Neural cell (in vitro differentiated cells): ENCODE data around the gene PRTG. TPM values are rescaled to one million over a fixed set of nuclear protein-coding genes. Genes with fewer than 3 reads are reported as not detected.

ENCODE experiments used
- H2AFZ ChIP-seq: fragments of 200-600, 300-800 bp; sonication (generic), shearing (Covaris generic); 2 replicates; pipeline ENCODE4 v1.6.0; 2014; ENCODE audit warnings: low read depth, mild to moderate bottlenecking, antibody characterized with exemption, low read length, moderate library complexity
- H3F3A ChIP-seq: fragments of 200-600 bp; shearing (Covaris generic); 2 replicates; pipeline ENCODE4 v1.6.1; 2016; ENCODE audit warnings: mild to moderate bottlenecking, moderate library complexity, mixed read lengths, antibody characterized with exemption, low read length; ENCODE audit not compliant: insufficient read depth, poor library complexity, severe bottlenecking
- H3K27ac ChIP-seq: fragments of 200-600, 300-800 bp; sonication (generic), shearing (Covaris generic); 2 replicates; pipeline ENCODE4 v1.5.1; 2014; ENCODE audit warnings: mild to moderate bottlenecking, low read length, moderate library complexity
- H3K27me3 ChIP-seq: fragments of 300-800, 200-600 bp; sonication (generic), shearing (Covaris generic); 2 replicates; pipeline ENCODE4 v1.6.0; 2014; ENCODE audit warnings: mild to moderate bottlenecking, low read depth, low read length, moderate library complexity; ENCODE audit not compliant: insufficient read depth
- H3K36me3 ChIP-seq: fragments of 300-800, 200-600 bp; sonication (generic), shearing (Covaris generic); 2 replicates; pipeline ENCODE4 v1.5.1; 2014; ENCODE audit warnings: mild to moderate bottlenecking, antibody characterized with exemption, low read length, moderate library complexity; ENCODE audit not compliant: insufficient read depth
- H3K4me2 ChIP-seq: fragments of 300-800, 200-600 bp; sonication (generic), shearing (Covaris generic); 2 replicates; pipeline ENCODE4 v1.6.0; 2014; ENCODE audit warnings: mild to moderate bottlenecking, low read length
- H3K4me3 ChIP-seq: fragments of 300-800, 200-600 bp; sonication (generic), shearing (Covaris generic); 2 replicates; pipeline ENCODE4 v1.5.1; 2014; ENCODE audit warnings: mild to moderate bottlenecking, low read length, moderate library complexity
- H3K79me2 ChIP-seq: fragments of 200-600 bp; shearing (Covaris generic); replicated peaks from 2 replicates; pipeline ENCODE4 v1.6.0; 2014; ENCODE audit warnings: mild to moderate bottlenecking, low read length, moderate library complexity; ENCODE audit not compliant: insufficient read depth
- H3K9ac ChIP-seq: fragments of 300-800, 200-600 bp; sonication (generic), shearing (Covaris generic); 2 replicates; pipeline ENCODE4 v1.6.1; 2016; ENCODE audit warnings: mild to moderate bottlenecking, low read length, mixed read lengths
- H3K9me2 ChIP-seq: fragments of 200-600 bp; shearing (Covaris generic); 2 replicates; pipeline ENCODE4 v1.6.1; 2016; ENCODE audit warnings: mild to moderate bottlenecking, low read length, mixed read lengths; ENCODE audit not compliant: insufficient read depth
- H3K9me3 ChIP-seq: fragments of 200-600, 300-800 bp; sonication (generic), shearing (Covaris generic); 2 replicates; pipeline ENCODE4 v1.6.1; 2016; ENCODE audit warnings: mild to moderate bottlenecking, mixed run types, low read length, moderate library complexity, mixed read lengths
- H4K20me1 ChIP-seq: fragments of 200-600 bp; shearing (Covaris generic); 2 replicates; pipeline ENCODE4 v1.6.1; 2016; ENCODE audit warnings: mild to moderate bottlenecking, mixed run types; ENCODE audit not compliant: insufficient read depth
- EP300 ChIP-seq: fragments of 450-650 bp; conservative IDR thresholded peaks from 2 replicates; pipeline ENCODE4 v1.6.1; 2014; ENCODE audit warnings: antibody characterized with exemption, mild to moderate bottlenecking, moderate library complexity; ENCODE audit not compliant: poor library complexity, severe bottlenecking
- EZH2 ChIP-seq: fragments of 200-600, 300-800 bp; shearing (Covaris generic), sonication (generic); IDR thresholded peaks from 2 replicates; pipeline ENCODE4 v1.6.1; 2014; ENCODE audit warnings: antibody characterized with exemption, low read length, borderline replicate concordance, mild to moderate bottlenecking; ENCODE audit not compliant: insufficient read depth, poor library complexity, severe bottlenecking
- MXI1 ChIP-seq: fragments of 450-650 bp; conservative IDR thresholded peaks from 2 replicates; pipeline ENCODE4 v1.6.1; 2014; ENCODE audit warnings: antibody characterized with exemption, mild to moderate bottlenecking; ENCODE audit not compliant: poor library complexity, severe bottlenecking
- POLR2AphosphoS5 ChIP-seq: IDR thresholded peaks from 2 replicates; pipeline ENCODE4 v1.6.1; 2012
- RAD21 ChIP-seq: fragments of 450-650 bp; conservative IDR thresholded peaks from 2 replicates; pipeline ENCODE4 v1.6.1; 2014; ENCODE audit warnings: antibody characterized with exemption, mild to moderate bottlenecking, moderate library complexity
- SMC3 ChIP-seq: fragments of 450-650 bp; conservative IDR thresholded peaks from 2 replicates; pipeline ENCODE4 v1.6.1; 2014; ENCODE audit warnings: antibody characterized with exemption, mild to moderate bottlenecking, moderate library complexity; ENCODE audit not compliant: poor library complexity
- TAF1 ChIP-seq: IDR thresholded peaks from 2 replicates; pipeline ENCODE4 v1.6.1; 2012; ENCODE audit warnings: low read depth
- polyA plus RNA-seq: library from polyadenylated mRNA; depleted of rRNA; stranded (reverse); fragments of >200 nt; gene quantifications from 2 replicates; pipeline ENCODE4 v1.2.3, GENCODE V29; 2014
- TF ChIP-seq, protein P1 (sequence below): fragments of 450-650 bp; IDR thresholded peaks from 2 replicates; pipeline ENCODE4 v1.5.1; 2014; ENCODE audit warnings: antibody characterized with exemption, mild to moderate bottlenecking, moderate library complexity; ENCODE audit not compliant: poor library complexity, severe bottlenecking
- TF ChIP-seq, protein P2 (sequence below): IDR thresholded peaks from 2 replicates; pipeline ENCODE4 v1.6.1; 2012; ENCODE audit warnings: borderline replicate concordance

Gene PRTG
- polyA plus RNA-seq, 1 donor from 2014 or later, result 3.8 TPM

DNA sequence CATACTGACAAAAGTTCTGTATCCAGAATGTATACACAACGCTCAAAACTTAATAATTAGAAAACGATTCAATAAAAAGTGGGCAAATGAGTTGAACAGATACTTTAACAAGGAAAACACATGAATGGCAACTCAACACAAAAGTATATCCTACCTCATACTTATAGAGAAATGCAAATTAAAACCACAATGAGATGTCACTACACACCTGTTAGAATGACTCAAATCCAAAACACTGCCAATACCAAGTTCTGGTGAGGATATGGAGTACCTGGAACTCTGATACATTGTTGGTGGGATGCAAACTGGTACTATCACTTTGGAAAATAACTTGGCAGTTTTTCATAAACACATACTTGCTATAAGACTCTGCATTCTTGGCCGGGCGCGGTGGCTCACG is 42.1 kb downstream of the PRTG start:
- no peaks in the 10 kb centered on the region for H3K9me2 ChIP-seq
- no peaks in the 10 kb centered on the region for H3K9me3 ChIP-seq
- H4K20me1 ChIP-seq, result no peaks in the 10 kb centered on the region
- H3K9ac ChIP-seq, result no peak overlapping the region
- no peaks in the 10 kb centered on the region for H3F3A ChIP-seq
- no peaks in the 10 kb centered on the region for H3K79me2 ChIP-seq
- no peak for TF ChIP-seq EP300
- no peak for TF ChIP-seq SMC3
- TF ChIP-seq, protein P1, sequence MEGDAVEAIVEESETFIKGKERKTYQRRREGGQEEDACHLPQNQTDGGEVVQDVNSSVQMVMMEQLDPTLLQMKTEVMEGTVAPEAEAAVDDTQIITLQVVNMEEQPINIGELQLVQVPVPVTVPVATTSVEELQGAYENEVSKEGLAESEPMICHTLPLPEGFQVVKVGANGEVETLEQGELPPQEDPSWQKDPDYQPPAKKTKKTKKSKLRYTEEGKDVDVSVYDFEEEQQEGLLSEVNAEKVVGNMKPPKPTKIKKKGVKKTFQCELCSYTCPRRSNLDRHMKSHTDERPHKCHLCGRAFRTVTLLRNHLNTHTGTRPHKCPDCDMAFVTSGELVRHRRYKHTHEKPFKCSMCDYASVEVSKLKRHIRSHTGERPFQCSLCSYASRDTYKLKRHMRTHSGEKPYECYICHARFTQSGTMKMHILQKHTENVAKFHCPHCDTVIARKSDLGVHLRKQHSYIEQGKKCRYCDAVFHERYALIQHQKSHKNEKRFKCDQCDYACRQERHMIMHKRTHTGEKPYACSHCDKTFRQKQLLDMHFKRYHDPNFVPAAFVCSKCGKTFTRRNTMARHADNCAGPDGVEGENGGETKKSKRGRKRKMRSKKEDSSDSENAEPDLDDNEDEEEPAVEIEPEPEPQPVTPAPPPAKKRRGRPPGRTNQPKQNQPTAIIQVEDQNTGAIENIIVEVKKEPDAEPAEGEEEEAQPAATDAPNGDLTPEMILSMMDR, result no peak
- TF ChIP-seq TAF1, result no peak
- TF ChIP-seq EZH2, result no peak
- TF ChIP-seq, protein P2, sequence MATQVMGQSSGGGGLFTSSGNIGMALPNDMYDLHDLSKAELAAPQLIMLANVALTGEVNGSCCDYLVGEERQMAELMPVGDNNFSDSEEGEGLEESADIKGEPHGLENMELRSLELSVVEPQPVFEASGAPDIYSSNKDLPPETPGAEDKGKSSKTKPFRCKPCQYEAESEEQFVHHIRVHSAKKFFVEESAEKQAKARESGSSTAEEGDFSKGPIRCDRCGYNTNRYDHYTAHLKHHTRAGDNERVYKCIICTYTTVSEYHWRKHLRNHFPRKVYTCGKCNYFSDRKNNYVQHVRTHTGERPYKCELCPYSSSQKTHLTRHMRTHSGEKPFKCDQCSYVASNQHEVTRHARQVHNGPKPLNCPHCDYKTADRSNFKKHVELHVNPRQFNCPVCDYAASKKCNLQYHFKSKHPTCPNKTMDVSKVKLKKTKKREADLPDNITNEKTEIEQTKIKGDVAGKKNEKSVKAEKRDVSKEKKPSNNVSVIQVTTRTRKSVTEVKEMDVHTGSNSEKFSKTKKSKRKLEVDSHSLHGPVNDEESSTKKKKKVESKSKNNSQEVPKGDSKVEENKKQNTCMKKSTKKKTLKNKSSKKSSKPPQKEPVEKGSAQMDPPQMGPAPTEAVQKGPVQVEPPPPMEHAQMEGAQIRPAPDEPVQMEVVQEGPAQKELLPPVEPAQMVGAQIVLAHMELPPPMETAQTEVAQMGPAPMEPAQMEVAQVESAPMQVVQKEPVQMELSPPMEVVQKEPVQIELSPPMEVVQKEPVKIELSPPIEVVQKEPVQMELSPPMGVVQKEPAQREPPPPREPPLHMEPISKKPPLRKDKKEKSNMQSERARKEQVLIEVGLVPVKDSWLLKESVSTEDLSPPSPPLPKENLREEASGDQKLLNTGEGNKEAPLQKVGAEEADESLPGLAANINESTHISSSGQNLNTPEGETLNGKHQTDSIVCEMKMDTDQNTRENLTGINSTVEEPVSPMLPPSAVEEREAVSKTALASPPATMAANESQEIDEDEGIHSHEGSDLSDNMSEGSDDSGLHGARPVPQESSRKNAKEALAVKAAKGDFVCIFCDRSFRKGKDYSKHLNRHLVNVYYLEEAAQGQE, result no peak
- TF ChIP-seq RAD21, result no peak
- no peak for TF ChIP-seq POLR2AphosphoS5
- no peak for TF ChIP-seq MXI1
- H3K4me2 ChIP-seq, result no peak overlapping the region
- no peaks in the 10 kb centered on the region for H3K27me3 ChIP-seq
- no peak overlapping the region for H3K4me3 ChIP-seq
- H2AFZ ChIP-seq, result no peak overlapping the region
- no peaks in the 10 kb centered on the region for H3K36me3 ChIP-seq
- H3K27ac ChIP-seq, result no peak overlapping the region

DNA sequence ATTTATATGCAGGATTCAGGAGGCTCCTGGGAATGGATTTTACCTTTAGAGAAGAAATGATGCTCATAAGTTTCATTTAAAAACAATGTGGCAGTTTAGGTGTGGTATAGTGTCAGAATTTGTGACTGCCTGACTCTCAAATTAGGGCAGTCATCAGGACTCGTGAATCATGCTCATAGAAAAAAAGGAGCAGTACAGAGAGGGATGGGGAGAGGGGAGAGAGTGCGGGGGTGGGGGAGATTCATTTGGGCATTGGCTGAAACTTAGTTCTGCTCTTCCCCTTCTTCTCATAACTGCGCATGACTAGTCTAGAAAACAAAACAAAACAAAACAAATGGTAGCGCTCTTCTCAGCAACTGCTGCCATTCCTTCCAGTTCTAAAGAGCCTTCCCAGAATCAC is 44.3 kb downstream of the PRTG start:
- no peaks in the 10 kb centered on the region for H3K9me2 ChIP-seq
- no peak for TF ChIP-seq TAF1
- TF ChIP-seq RAD21, result no peak
- TF ChIP-seq EZH2, result no peak
- no peak overlapping the region for H2AFZ ChIP-seq
- no peak overlapping the region for H3K27ac ChIP-seq
- no peaks in the 10 kb centered on the region for H3K27me3 ChIP-seq
- H3K79me2 ChIP-seq, result no peaks in the 10 kb centered on the region
- no peak overlapping the region for H3K4me3 ChIP-seq
- H3K9me3 ChIP-seq, result no peaks in the 10 kb centered on the region
- no peaks in the 10 kb centered on the region for H3F3A ChIP-seq
- no peak overlapping the region for H3K9ac ChIP-seq
- H4K20me1 ChIP-seq, result no peaks in the 10 kb centered on the region
- H3K4me2 ChIP-seq, result no peak overlapping the region
- H3K36me3 ChIP-seq, result no peaks in the 10 kb centered on the region

DNA sequence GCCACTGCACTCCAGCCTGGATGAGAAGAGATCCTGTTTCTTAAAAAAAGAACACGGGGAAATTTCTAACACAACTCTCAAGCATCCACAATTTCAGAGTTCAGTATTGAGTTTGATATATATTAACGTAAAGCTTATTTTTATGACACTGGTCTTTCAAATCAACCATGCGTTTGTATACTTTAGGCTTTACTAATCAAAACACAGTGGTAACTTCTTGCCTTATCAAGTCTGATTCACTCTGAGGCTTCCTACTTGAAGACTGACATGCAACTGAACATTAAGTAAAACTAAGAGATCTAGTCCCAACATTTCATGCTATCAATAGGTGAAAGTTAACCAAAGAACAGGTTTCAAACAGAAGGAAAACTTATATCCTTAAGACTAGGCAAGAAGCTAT is 46.7 kb downstream of the PRTG start:
- Histone ChIP-seq H3K79me2 (no peaks in the 10 kb centered on the region), H3F3A (no peaks in the 10 kb centered on the region), H3K27ac (no peak overlapping the region), H3K4me2 (no peak overlapping the region), H3K36me3 (no peaks in the 10 kb centered on the region), H4K20me1 (no peaks in the 10 kb centered on the region), H3K4me3 (no peak overlapping the region), H3K27me3 (no peaks in the 10 kb centered on the region), H3K9me3 (no peaks in the 10 kb centered on the region), H3K9ac (no peak overlapping the region), H2AFZ (no peak overlapping the region), H3K9me2 (no peaks in the 10 kb centered on the region)
- TF ChIP-seq EP300 (no peak), POLR2AphosphoS5 (no peak), TAF1 (no peak), RAD21 (no peak), SMC3 (no peak), MXI1 (no peak), EZH2 (no peak)
- TF ChIP-seq, protein P1, result no peak
- TF ChIP-seq, protein P2, result no peak
